HAP-1 (cell line): ENCODE results near the gene NUTM1.

Source experiments
- DNase-seq, 2 experiments: peaks; one replicate each; pipeline ENCODE4 v3.0.0-alpha.2; 2016 to 2020; ENCODE audit warnings: low spot score in 2 of 2
- H3K27me3 ChIP-seq: fragments of 250-450 bp; sonication (Bioruptor Pico); 2 replicates; pipeline ENCODE4 v1.5.1; 2020; ENCODE audit warnings: low read depth, mild to moderate bottlenecking, moderate library complexity
- H3K36me3 ChIP-seq: fragments of 250-450 bp; sonication (Bioruptor Pico); replicated peaks from 2 replicates; pipeline ENCODE4 v1.5.1; 2020; ENCODE audit warnings: mild to moderate bottlenecking
- H3K4me1 ChIP-seq: fragments of 250-450 bp; sonication (Bioruptor Pico); 2 replicates; pipeline ENCODE4 v1.5.1; 2020; ENCODE audit warnings: mild to moderate bottlenecking
- H3K4me3 ChIP-seq: fragments of 250-450 bp; sonication (Bioruptor Pico); 2 replicates; pipeline ENCODE4 v1.5.1; 2020; ENCODE audit warnings: mild to moderate bottlenecking, moderate library complexity
- H3K9me3 ChIP-seq: fragments of 250-450 bp; sonication (Bioruptor Pico); 2 replicates; pipeline ENCODE4 v1.5.1; 2020; ENCODE audit warnings: mild to moderate bottlenecking, moderate library complexity
- in situ Hi-C: fragments of 300-500 bp; cut with MboI; formaldehyde crosslinking; loops from 3 replicates; pipeline ENCODE4 v1.14.3; 2020; ENCODE audit warnings: low sequenced_read_pairs, inconsistent platforms, mixed read lengths

NUTM1 gene

DNA sequence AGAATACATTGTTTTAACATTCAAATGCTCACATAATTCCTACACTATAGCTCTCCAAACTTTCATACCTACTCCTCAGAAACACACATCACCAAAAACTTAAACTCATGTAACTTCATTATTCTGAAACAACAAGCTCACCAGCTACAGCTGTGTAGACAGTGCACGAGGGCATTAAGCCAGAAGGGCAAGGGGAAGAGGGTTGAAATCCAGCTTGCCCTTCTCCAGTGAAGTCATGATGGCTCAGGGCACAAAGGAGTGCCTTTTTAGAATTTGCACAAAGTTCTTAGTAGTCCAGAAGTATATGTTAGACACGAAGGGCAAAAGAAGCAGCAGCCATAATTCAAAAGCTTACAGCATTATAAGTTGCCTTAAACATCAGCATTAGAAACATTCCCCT, 14.1 kb upstream of the NUTM1 start:
- no peaks in the 10 kb centered on the region for H3K27me3 ChIP-seq
- in situ Hi-C loops, result no loop called here
- DNase-seq, result no peak
- H3K4me1 ChIP-seq, result no peaks in the 10 kb centered on the region
- H3K9me3 ChIP-seq, result no peaks in the 10 kb centered on the region
- H3K36me3 ChIP-seq, result no peaks in the 10 kb centered on the region
- no peak overlapping the region for H3K4me3 ChIP-seq

DNA sequence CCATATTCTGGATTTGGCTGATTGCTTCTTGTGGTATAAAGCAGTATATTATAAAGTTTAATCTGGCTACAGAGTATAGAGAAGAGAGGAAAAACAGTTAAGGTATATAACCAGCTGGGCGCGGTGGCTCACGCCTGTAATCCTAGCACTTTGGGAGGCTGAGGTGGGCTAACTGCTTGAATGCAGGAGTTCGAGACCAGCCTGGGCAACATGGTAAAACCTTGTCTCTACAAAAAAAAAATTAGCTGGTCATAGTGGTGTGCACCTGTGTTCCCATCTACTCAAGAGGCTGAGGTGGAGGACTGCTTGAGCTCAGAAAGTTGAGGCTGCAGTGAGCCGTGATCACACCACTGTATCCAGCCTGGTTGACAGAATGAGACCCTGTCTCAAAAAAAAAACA, 12.8 kb upstream of the NUTM1 start:
- no peak for DNase-seq
- H3K4me1 ChIP-seq, result no peaks in the 10 kb centered on the region
- no peaks in the 10 kb centered on the region for H3K36me3 ChIP-seq
- H3K27me3 ChIP-seq, result no peaks in the 10 kb centered on the region
- in situ Hi-C loops, result no loop called here
- H3K4me3 ChIP-seq, result no peak overlapping the region
- no peaks in the 10 kb centered on the region for H3K9me3 ChIP-seq

DNA sequence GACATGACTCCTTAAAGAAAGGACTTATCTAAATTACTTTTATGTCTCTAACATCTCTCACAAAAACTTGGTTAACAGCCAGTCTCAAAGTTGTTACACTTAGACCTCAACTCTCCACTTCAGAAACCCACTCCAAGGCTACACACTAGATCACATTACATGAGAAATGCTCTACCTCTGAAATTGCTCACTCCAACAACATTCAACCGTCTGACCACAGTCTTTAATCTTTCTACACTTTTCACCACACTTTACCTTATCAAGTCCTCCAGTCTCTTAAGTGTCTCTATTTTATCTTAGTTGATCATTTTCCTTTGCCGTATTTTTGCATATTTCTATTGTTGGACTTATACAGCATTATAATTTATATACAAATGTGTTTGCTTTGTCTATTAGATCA, 11.3 kb upstream of the NUTM1 start:
- no peaks in the 10 kb centered on the region for H3K9me3 ChIP-seq
- no peak for DNase-seq
- no peak overlapping the region for H3K4me3 ChIP-seq
- no peaks in the 10 kb centered on the region for H3K27me3 ChIP-seq
- peaks cover 3% of the 10 kb centered on the region for H3K4me1 ChIP-seq
- in situ Hi-C loops, result no loop called here
- H3K36me3 ChIP-seq, result no peaks in the 10 kb centered on the region

DNA sequence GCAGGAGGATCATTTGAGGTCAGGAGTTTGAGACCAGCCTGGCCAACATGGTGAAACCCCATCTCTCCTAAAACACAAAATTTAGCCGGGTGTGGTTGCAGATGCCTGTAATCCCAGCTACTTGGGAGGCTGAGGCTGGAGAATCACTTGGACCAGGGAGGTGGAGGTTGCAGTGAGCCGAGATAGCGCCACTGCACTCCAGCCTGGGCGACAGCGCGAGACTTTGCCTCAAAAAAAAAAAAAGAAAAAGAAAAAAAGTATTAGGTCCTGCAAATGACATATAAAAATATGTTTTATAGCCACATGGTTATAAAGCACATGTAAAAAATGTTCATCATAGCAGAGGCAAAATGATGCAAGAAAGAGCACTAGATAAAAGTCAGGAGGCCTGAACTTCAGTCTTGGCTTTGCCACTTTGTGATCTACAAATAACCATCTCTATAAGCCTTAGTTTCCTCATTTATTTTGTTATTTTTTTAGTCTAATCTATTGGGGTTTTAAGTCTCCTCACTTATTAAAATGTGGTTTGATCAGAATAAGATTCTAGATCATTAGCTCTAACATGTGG, 10.5 kb upstream of the NUTM1 start:
- in situ Hi-C loops, result no loop called here
- no peaks in the 10 kb centered on the region for H3K36me3 ChIP-seq
- peaks cover 5% of the 10 kb centered on the region for H3K4me1 ChIP-seq
- H3K9me3 ChIP-seq, result no peaks in the 10 kb centered on the region
- H3K27me3 ChIP-seq, result no peaks in the 10 kb centered on the region
- no peak overlapping the region for H3K4me3 ChIP-seq
- no peak for DNase-seq

DNA sequence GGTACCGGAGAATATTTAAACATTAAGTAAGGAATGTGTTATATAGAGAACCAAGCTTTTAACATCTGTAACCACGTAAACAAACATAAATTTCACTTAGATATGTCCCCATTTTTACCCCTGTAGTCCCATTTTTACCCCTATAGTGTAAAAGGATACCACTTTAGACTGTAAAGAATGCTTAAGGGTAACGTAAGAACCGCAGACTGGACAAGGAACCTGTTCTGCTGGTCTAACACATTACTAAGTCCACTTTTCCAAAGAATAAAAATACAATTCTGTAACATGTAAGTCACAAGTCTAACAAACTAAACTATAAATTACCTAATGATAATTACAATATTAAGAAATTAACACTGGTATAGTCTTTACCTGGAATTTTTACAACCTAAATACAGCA, 8.4 kb upstream of the NUTM1 start:
- peaks cover 22% of the 10 kb centered on the region for H3K4me1 ChIP-seq
- no peak overlapping the region for H3K4me3 ChIP-seq
- no peaks in the 10 kb centered on the region for H3K27me3 ChIP-seq
- DNase-seq, result no peak
- H3K36me3 ChIP-seq, result peaks cover 4% of the 10 kb centered on the region
- in situ Hi-C loops, result loop anchor here (5.0 kb wide), 1 partner anchor 92 kb away; no protein-coding TSS in a partner anchor
- H3K9me3 ChIP-seq, result no peaks in the 10 kb centered on the region

DNA sequence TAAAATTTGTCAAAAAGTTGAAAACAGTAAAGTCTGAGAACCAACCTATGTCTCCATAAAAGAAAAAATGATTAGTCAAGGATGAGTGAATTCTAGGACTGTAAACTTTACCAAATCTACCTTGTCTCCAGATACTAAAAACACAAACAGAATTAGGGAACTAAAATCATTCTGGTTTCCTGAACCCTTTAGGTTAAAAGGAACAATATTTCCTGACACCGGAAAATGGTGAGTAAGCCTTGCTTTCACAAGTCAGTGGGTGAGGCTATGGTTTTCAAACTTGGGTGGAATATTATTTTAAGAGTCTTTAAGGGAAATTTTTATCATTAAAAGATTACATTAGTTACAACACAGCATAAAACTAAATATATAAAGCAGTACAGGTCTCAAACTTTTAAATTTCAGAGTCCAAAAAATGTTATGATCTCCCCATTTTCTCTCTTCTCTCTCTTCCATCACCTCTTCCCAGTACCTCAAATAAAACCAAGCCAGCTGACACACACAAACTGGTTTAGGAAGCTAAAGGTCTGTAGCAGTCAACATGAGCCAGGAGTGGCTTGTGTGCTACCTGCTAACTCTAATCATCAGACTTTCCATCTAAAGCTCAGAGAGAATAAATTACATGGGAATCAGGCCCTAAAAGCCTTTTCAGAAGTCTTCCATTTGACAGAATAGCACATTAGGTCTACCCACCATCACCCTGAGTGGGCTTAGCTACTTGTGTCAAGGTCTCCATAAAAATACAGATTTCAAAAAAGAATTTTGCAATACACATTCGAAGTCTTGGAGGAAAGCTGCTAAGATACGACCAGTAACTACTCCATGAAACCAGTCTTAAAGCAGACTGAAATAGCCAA, 7.7 kb upstream of the NUTM1 start:
- DNase-seq, result no peak
- Histone ChIP-seq H3K9me3 (no peaks in the 10 kb centered on the region), H3K4me3 (no peak overlapping the region), H3K36me3 (peaks cover 9% of the 10 kb centered on the region), H3K4me1 (peaks cover 25% of the 10 kb centered on the region), H3K27me3 (no peaks in the 10 kb centered on the region)
- in situ Hi-C loops, result loop anchor here (5.0 kb wide), 1 partner anchor 93 kb away; no protein-coding TSS in a partner anchor

DNA sequence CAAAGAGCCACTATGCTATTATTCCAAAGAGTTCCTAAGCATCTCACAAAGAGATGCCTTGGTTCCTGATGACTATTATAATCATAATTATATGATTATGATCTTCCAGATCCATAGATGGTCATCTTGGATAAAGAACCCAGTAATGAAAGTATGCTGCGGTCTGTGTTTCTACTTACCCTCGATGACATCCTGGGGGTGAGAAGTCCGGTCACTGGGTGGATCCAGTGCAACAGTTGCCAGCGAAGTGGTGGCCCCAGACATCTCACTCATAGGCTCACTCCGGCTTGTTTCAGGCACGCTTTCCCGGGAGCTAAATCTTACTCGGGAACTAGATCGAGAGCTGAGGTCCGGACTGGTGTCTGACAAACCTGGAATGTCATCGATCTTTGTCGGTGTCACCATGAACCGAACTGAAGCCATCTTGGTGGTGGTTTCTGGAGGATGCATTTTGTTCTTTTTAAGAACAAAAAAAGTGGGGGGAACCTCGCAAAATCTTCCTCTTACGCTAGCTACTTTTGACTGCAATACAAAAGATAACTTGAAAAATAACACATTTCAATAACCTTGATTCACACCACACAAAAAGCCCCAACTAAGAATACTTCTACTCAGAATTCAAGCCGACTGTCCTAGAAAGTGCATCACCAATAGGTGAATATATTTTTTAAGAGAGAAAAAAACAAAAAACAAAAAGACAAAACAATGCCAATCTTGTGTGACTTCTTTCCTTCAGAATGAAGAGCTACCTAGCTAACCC, 6.7 kb upstream of the NUTM1 start:
- peaks cover 19% of the 10 kb centered on the region for H3K36me3 ChIP-seq
- no peaks in the 10 kb centered on the region for H3K9me3 ChIP-seq
- no peak for DNase-seq
- H3K4me3 ChIP-seq, result no peak overlapping the region
- H3K27me3 ChIP-seq, result no peaks in the 10 kb centered on the region
- in situ Hi-C loops, result loop anchor here (5.0 kb wide), 1 partner anchor 94 kb away; no protein-coding TSS in a partner anchor
- H3K4me1 ChIP-seq, result peaks cover 27% of the 10 kb centered on the region

DNA sequence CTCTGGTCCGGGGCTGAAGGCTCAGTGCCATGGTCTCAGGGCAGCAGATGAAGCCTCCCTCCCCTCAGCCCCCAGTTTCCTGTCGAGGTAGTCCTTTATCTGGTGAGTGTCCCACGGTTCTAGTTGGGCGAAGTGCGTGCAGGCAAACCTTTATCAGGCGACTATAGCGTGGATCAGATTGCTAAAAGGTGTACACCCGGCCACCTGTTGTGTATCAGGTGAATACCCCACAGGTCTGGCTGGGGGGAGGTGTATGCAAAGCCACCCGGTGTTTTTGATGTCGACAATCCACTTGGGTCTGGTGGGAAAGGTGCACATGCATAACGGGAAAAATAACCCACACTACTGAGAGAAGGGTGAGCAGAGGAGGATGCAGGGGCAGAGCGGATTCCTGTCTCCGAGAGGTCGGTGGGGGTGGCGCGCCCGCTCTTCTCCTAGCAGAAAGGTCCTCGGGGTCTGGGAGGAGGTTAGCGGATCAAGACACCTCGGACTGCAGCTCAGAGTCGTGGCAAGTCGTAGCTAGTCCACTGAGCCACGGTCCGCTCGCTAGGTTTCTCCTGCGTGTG, 6.0 kb upstream of the NUTM1 start:
- peak in 1 of 2 experiments; percentile 3 for DNase-seq
- Histone ChIP-seq H3K36me3 (peaks cover 25% of the 10 kb centered on the region), H3K9me3 (no peaks in the 10 kb centered on the region), H3K4me3 (peak overlapping the region; percentile 75), H3K4me1 (peaks cover 28% of the 10 kb centered on the region), H3K27me3 (no peaks in the 10 kb centered on the region)
- in situ Hi-C loops, result loop anchor here (5.0 kb wide), 1 partner anchor 95 kb away; no protein-coding TSS in a partner anchor

DNA sequence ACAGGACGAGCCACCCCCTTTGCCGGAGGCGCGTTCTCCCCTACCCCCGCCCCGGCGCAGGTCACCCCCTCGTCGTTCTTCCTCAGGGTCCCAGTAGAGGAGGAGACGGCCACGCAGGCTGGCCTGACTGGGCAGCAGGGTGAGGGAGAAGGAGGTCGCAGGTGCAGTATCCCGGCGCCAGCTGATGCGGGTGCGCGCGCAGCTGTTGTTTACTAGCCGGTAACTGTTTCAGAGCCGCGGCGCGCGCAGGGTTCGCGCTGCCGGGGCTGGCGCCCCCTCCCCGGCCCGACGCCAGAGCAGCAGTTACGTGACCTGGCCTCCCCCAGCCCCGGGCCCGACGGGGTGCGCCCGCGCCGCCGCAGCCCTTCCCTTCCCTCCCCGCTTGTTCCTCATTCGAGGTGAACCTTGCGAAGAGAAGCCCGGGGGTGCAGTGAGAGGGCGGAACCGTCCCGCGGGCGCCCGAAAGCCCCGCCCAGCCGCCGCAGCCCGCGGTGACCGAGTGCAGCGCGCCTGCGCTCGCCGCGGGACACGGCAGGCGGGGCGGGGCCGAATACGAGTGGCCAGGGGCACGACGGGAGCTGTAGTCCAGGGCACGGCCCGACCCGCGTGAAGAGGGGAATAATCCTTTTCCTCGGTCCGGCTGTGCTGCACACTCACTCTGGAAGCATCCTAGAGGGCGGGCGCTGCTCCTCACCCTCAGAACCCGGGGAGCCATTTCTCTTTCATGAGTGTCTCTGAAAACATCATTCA, 5.4 kb upstream of the NUTM1 start, which contains the start of gene SLC12A6:
Gene SLC12A6 (minus strand): TSS at position 225 of the 750 bp plus-strand sequence. CDS start 1,101 bp downstream, outside the sequence.
- Histone ChIP-seq H3K27me3 (no peaks in the 10 kb centered on the region), H3K4me3 (peak within 1 kb of the TSS; percentile 75), H3K4me1 (peaks cover 28% of the 10 kb centered on the region), H3K36me3 (peaks cover 25% of the 10 kb centered on the region), H3K9me3 (no peaks in the 10 kb centered on the region)
- DNase-seq, result peak; percentile 88 to 95
- in situ Hi-C loops, result loop anchor here (5.0 kb wide), 1 partner anchor 95 kb away; no protein-coding TSS in a partner anchor

DNA sequence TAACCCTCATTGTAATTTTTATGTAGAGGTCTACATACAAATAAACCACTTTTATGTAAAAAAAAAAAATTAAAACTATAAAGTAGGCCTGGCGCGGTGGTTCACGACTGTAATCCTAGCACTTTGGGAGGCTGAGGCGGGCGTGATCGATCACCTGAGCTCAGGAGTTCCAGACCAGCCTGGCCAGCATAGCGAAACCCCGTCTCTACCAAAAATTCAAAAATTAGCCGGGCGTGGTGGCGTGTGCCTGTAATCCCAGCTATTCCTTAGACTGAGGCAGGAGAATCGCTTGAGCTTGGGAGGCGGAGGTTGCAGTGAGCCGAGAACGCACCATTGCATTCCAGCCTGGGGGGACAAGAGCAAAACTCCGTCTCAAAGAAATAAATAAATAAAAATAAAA, 4.8 kb upstream of the NUTM1 start:
- Histone ChIP-seq H3K4me3 (peak overlapping the region; percentile 75), H3K4me1 (peaks cover 28% of the 10 kb centered on the region), H3K36me3 (peaks cover 25% of the 10 kb centered on the region), H3K27me3 (no peaks in the 10 kb centered on the region), H3K9me3 (no peaks in the 10 kb centered on the region)
- no peak for DNase-seq
- in situ Hi-C loops, result loop anchor here (5.0 kb wide), 1 partner anchor 96 kb away; no protein-coding TSS in a partner anchor

DNA sequence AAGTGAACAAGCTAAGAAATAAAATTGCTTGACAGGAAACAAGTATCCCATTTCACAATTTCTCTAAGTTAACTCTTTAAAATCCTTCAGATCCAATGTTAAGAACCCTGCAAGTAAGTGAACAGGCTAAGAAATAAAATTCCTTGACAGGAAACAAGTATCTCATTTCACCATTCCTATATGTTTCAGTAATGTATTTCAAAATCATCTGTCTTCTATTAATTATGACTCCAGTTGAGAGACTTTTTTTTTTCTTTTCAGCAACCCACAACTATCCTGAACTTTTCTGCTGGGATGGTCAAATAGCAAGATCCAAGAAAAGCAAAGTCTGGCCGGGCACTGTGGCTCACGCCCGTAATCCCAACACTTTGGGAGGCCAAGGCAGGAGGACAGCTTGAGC, 3.2 kb upstream of the NUTM1 start:
- H3K27me3 ChIP-seq, result no peaks in the 10 kb centered on the region
- peaks cover 31% of the 10 kb centered on the region for H3K4me1 ChIP-seq
- no peak overlapping the region for H3K4me3 ChIP-seq
- H3K9me3 ChIP-seq, result no peaks in the 10 kb centered on the region
- in situ Hi-C loops, result loop anchor here (5.0 kb wide), 1 partner anchor 98 kb away; no protein-coding TSS in a partner anchor
- DNase-seq, result no peak
- peaks cover 25% of the 10 kb centered on the region for H3K36me3 ChIP-seq

DNA sequence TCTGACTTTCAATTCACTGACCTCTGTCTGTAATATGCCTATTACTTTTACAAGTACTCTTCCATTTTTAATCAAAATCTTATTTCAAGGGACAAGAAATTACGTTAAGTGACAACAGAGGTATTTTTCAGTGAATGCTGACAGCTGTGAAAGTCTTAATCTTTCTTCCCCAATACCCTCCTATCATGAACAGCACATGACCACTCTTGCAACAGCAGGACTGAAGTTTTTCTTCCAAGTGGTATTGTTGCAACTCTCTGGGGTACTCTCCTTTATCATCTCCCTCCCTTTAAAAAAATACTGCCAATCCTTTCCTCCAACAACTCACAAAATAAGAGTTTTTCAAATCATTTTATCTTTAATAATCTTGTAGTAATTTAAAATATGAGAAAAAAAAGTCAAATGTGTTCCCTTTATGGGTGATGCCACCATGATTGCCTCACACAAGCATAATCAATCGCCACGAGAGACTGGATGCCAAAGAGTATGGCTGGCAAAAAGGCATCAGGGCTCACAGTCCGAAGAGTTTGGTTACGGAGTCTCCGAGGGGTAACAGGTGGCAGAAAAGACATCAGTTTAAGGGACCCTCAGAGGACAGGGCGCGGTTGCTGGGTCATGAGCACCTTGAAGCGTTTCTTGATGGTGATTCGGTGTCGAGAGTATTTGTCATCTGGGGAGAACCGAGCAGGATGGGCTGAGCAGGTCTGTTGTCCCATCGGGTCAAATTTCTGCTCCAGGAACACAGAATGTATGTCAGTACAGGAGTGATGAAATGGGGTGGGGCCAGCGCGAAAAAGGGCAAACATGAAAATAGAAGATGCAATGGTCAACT, 1.5 kb upstream of the NUTM1 start:
- in situ Hi-C loops, result no loop called here
- Histone ChIP-seq H3K4me3 (peak overlapping the region; percentile 90), H3K27me3 (no peaks in the 10 kb centered on the region), H3K9me3 (no peaks in the 10 kb centered on the region), H3K36me3 (peaks cover 25% of the 10 kb centered on the region), H3K4me1 (peaks cover 31% of the 10 kb centered on the region)
- no peak for DNase-seq
